H1 (cell line): ENCODE data around the gene GALNT18. TPM values are rescaled to one million over a fixed set of nuclear protein-coding genes. Genes with fewer than 3 reads are reported as not detected.

Source experiments
- microRNA-seq, 2 experiments: library from miRNA; unstranded; fragments of <30 nt; microRNA quantifications; one replicate each; pipeline versions ENCODE4 to v1.2.0, GENCODE V29; 2016 to 2020; ENCODE audit warnings: borderline microRNAs expressed in 2 of 2, borderline number of aligned reads in 2 of 2, borderline replicate concordance in 1 of 2
- polyA plus RNA-seq, 7 experiments: library from polyadenylated mRNA; depleted of rRNA in 3 of 7; stranded (reverse) in 5 of 7; unstranded in 2 of 7; fragments of >200 nt in 5 of 7; fragments of 200-250 nt in 2 of 7; gene quantifications; 1 replicate in 5 of 7; 2 replicates in 1 of 7; 4 replicates in 1 of 7; pipeline versions ENCODE4 v1.2.1 to v1.2.3, GENCODE V29; 2011 to 2013; ENCODE audit warnings: missing spikeins in 2 of 7, mixed read lengths in 2 of 7
- small RNA-seq: library from polyadenylated mRNA; stranded (forward); fragments of <200 nt; extraction: miRNeasy Mini kit (QIAGEN cat#:217004); gene quantifications from one replicate; pipeline ENCODE3, GENCODE V24; 2013; ENCODE audit not compliant: insufficient read depth
- total RNA-seq: library from RNA; stranded (reverse); fragmentation: NEBNext Ultra II Directional; extraction: Animal tissue kit (Norgen Biotek cat#: 25700); gene quantifications from 2 replicates; pipeline ENCODE4 v1.2.1, GENCODE V29; 2021

GALNT18 gene
- total and polyA plus RNA-seq, 2 of the 8 experiments (the other 6 are each of a cell fraction or from before 2014, with no cell fraction given) = 6.0 to 9.4 TPM

Small RNA genes within 50 kb of the gene (microRNA-seq; reads per million reads assigned to microRNA genes)
- gene MIR4299 = 0 reads per million in 2 experiments

Small RNA genes within 50 kb of the gene (small RNA-seq; reads per million reads assigned to genes)
- not detected for gene MIR4299

Other genes with a start within 250 kb of the GALNT18 start
- gene USP47, start 220.0 kb upstream of the GALNT18 start, total RNA-seq = 21.1 and 21.3 TPM in 2 replicates
- 3.3 and 4.2 TPM in 2 replicates for gene USP47, start 220.0 kb upstream of the GALNT18 start, polyA plus RNA-seq (2011; rRNA removed)